Astrocyte (in vitro differentiated cells and primary cell): Measurements from ENCODE around the gene RNF144A. TPM values are rescaled to one million over a fixed set of nuclear protein-coding genes. Genes with fewer than 3 reads are reported as not detected.

Experiments used
- DNase-seq: peaks from one replicate; pipeline ENCODE4 v3.0.0-alpha.2; 2010; ENCODE audit warnings: low read depth
- FAIRE-seq: peaks from 2 replicates; lab custom pipeline; 2011; peaks lifted over from hg19 to GRCh38; lab: Jason Lieb, UNC
- H2AFZ ChIP-seq: 2 replicates; pipeline ENCODE4 v1.6.0; 2012; ENCODE audit warnings: low read depth, low read length, inconsistent platforms
- H3K27ac ChIP-seq: 2 replicates; pipeline ENCODE4 v1.5.1; 2011; ENCODE audit warnings: low read depth, low read length, inconsistent platforms
- H3K27me3 ChIP-seq: 2 replicates; pipeline ENCODE4 v1.6.0; 2011; ENCODE audit warnings: low read length, inconsistent platforms; ENCODE audit not compliant: insufficient read depth
- H3K36me3 ChIP-seq: 2 replicates; pipeline ENCODE4 v1.5.1; 2011; ENCODE audit warnings: low read length, inconsistent platforms; ENCODE audit not compliant: insufficient read depth
- H3K4me1 ChIP-seq: 2 replicates; pipeline ENCODE4 v1.5.1; 2011; ENCODE audit warnings: low read length, inconsistent platforms; ENCODE audit not compliant: insufficient read depth
- H3K4me2 ChIP-seq: 2 replicates; pipeline ENCODE4 v1.6.0; 2012; ENCODE audit warnings: low read length, inconsistent platforms
- H3K4me3 ChIP-seq: 2 replicates; pipeline ENCODE4 v1.5.1; 2011; ENCODE audit warnings: low read depth, mild to moderate bottlenecking, low read length, inconsistent platforms; ENCODE audit not compliant: insufficient read depth
- H3K79me2 ChIP-seq: 2 replicates; pipeline ENCODE4 v1.6.0; 2012; ENCODE audit warnings: mild to moderate bottlenecking, low read length, inconsistent platforms; ENCODE audit not compliant: insufficient read depth
- H3K9ac ChIP-seq: 2 replicates; pipeline ENCODE4 v1.6.0; 2012; ENCODE audit warnings: mild to moderate bottlenecking, low read length, inconsistent platforms
- H3K9me3 ChIP-seq: 2 replicates; pipeline ENCODE4 v1.5.1; 2012; ENCODE audit warnings: low read depth, mild to moderate bottlenecking, low read length, inconsistent platforms; ENCODE audit not compliant: insufficient read depth
- H4K20me1 ChIP-seq: 2 replicates; pipeline ENCODE4 v1.6.0; 2012; ENCODE audit warnings: low read length, inconsistent platforms; ENCODE audit not compliant: insufficient read depth
- H3K27ac Mint-ChIP-seq: one replicate; pipeline ENCODE4 v1.8.0; 2021; ENCODE audit warnings: mild to moderate bottlenecking, mixed read lengths; ENCODE audit not compliant: unreplicated experiment
- H3K27me3 Mint-ChIP-seq: one replicate; pipeline ENCODE4 v1.8.0; 2021; ENCODE audit warnings: low read depth, mixed read lengths; ENCODE audit not compliant: unreplicated experiment
- H3K36me3 Mint-ChIP-seq: one replicate; pipeline ENCODE4 v1.8.0; 2021; ENCODE audit warnings: low read depth, mixed read lengths; ENCODE audit not compliant: unreplicated experiment
- H3K4me1 Mint-ChIP-seq: one replicate; pipeline ENCODE4 v1.8.0; 2021; ENCODE audit warnings: low read depth, mixed read lengths; ENCODE audit not compliant: unreplicated experiment
- H3K4me3 Mint-ChIP-seq: one replicate; pipeline ENCODE4 v1.8.0; 2021; ENCODE audit warnings: mild to moderate bottlenecking, moderate library complexity, mixed read lengths; ENCODE audit not compliant: unreplicated experiment
- H3K9me3 Mint-ChIP-seq: one replicate; pipeline ENCODE4 v1.8.0; 2021; ENCODE audit warnings: mild to moderate bottlenecking, mixed read lengths; ENCODE audit not compliant: unreplicated experiment
- EZH2 ChIP-seq: IDR thresholded peaks from 2 replicates; pipeline ENCODE4 v1.6.1; 2012; ENCODE audit warnings: mild to moderate bottlenecking, low read length, inconsistent platforms; ENCODE audit not compliant: insufficient read depth
- total RNA-seq: library from RNA; stranded (reverse); gene quantifications from 2 replicates; pipeline ENCODE4 v1.2.1, GENCODE V29; 2021
- TF ChIP-seq, protein P1 (sequence below): IDR thresholded peaks from 2 replicates; pipeline ENCODE4 v1.5.1; 2011; ENCODE audit warnings: low read depth, mild to moderate bottlenecking, inconsistent platforms, low read length, moderate library complexity; ENCODE audit not compliant: insufficient read depth

RNF144A gene
- total RNA-seq, 1 donor from 2014 or later = 4.9 TPM

DNA sequence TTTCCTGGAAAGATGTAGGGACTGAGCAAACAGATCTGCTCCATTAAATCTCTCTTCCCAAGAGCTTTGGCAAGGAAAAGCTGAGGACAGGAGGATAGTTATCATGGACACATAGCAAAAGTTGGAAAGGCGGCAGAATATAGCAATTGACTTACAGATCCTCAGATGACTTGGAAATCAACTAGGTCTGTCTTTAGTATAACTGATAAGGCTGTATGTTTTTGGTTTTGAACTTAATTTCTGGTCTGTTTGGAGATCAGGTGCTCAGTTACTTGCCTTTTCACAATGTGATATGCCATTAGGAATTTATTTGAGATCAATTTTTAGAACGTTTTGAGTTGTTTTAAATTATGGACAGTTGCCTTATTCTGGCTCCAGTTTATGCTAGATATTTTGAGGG, 31.7 kb upstream of the RNF144A start:
- no peak overlapping the region for H3K27ac Mint-ChIP-seq
- no peaks in the 10 kb centered on the region for H3K36me3 ChIP-seq
- H3K9me3 Mint-ChIP-seq = no peaks in the 10 kb centered on the region
- no peak overlapping the region for H3K27ac ChIP-seq
- H2AFZ ChIP-seq = no peak overlapping the region
- H3K4me3 ChIP-seq = no peak overlapping the region
- H3K4me3 Mint-ChIP-seq = no peak overlapping the region
- H3K27me3 Mint-ChIP-seq = no peaks in the 10 kb centered on the region
- DNase-seq (no peak), FAIRE-seq (no peak)
- no peaks in the 10 kb centered on the region for H3K79me2 ChIP-seq
- no peaks in the 10 kb centered on the region for H4K20me1 ChIP-seq
- H3K4me1 Mint-ChIP-seq = peaks cover 5% of the 10 kb centered on the region
- no peaks in the 10 kb centered on the region for H3K4me1 ChIP-seq
- no peaks in the 10 kb centered on the region for H3K36me3 Mint-ChIP-seq
- H3K4me2 ChIP-seq = no peak overlapping the region
- no peaks in the 10 kb centered on the region for H3K27me3 ChIP-seq
- H3K9ac ChIP-seq = no peak overlapping the region
- no peak for TF ChIP-seq EZH2
- TF ChIP-seq, protein P1, sequence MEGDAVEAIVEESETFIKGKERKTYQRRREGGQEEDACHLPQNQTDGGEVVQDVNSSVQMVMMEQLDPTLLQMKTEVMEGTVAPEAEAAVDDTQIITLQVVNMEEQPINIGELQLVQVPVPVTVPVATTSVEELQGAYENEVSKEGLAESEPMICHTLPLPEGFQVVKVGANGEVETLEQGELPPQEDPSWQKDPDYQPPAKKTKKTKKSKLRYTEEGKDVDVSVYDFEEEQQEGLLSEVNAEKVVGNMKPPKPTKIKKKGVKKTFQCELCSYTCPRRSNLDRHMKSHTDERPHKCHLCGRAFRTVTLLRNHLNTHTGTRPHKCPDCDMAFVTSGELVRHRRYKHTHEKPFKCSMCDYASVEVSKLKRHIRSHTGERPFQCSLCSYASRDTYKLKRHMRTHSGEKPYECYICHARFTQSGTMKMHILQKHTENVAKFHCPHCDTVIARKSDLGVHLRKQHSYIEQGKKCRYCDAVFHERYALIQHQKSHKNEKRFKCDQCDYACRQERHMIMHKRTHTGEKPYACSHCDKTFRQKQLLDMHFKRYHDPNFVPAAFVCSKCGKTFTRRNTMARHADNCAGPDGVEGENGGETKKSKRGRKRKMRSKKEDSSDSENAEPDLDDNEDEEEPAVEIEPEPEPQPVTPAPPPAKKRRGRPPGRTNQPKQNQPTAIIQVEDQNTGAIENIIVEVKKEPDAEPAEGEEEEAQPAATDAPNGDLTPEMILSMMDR = no peak
- H3K9me3 ChIP-seq = no peaks in the 10 kb centered on the region

GRCh38 chr2:6885968-6886367, 31.2 kb upstream of the RNF144A start:
- no peaks in the 10 kb centered on the region for H3K27me3 ChIP-seq
- DNase-seq (no peak), FAIRE-seq (no peak)
- no peak overlapping the region for H3K27ac Mint-ChIP-seq
- H3K4me2 ChIP-seq = no peak overlapping the region
- H3K27me3 Mint-ChIP-seq = no peaks in the 10 kb centered on the region
- no peak overlapping the region for H2AFZ ChIP-seq
- no peak overlapping the region for H3K27ac ChIP-seq
- H3K79me2 ChIP-seq = no peaks in the 10 kb centered on the region
- no peaks in the 10 kb centered on the region for H3K9me3 ChIP-seq
- H3K9me3 Mint-ChIP-seq = no peaks in the 10 kb centered on the region
- TF ChIP-seq EZH2 = no peak
- TF ChIP-seq, protein P1 = no peak
- no peak overlapping the region for H3K9ac ChIP-seq
- no peaks in the 10 kb centered on the region for H3K4me1 ChIP-seq
- no peaks in the 10 kb centered on the region for H3K36me3 ChIP-seq
- H4K20me1 ChIP-seq = no peaks in the 10 kb centered on the region
- H3K4me3 Mint-ChIP-seq = no peak overlapping the region
- no peak overlapping the region for H3K4me3 ChIP-seq
- H3K4me1 Mint-ChIP-seq = peaks cover 4% of the 10 kb centered on the region
- H3K36me3 Mint-ChIP-seq = no peaks in the 10 kb centered on the region

DNA sequence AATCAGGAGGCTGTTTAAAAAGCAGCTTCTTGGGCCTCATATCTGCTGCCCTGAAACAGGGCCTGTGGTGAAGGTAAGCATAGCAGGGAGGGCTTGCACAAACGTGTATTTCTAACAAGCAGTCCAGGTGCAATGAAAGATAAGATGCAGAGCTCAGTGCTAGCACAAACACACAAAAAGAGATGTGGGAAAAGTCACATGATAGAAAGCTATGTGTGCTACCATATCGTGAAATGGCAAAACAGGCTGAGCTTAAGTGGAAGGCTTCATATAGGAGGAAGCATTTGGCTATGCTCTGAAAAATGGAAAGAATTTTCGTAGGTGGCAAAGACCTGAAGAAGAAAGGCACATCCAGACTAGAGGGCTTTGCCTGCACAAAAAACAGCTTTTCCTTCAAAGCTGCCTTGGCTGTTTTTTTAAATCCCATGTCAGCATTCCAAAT, 29.4 kb upstream of the RNF144A start:
- DNase-seq (no peak), FAIRE-seq (no peak)
- H3K9ac ChIP-seq = no peak overlapping the region
- Mint-ChIP-seq H3K9me3 (no peaks in the 10 kb centered on the region), H3K4me1 (peaks cover 4% of the 10 kb centered on the region), H3K36me3 (no peaks in the 10 kb centered on the region), H3K27ac (no peak overlapping the region), H3K4me3 (no peak overlapping the region), H3K27me3 (no peaks in the 10 kb centered on the region)
- H3K4me3 ChIP-seq = no peak overlapping the region
- H3K36me3 ChIP-seq = no peaks in the 10 kb centered on the region
- no peaks in the 10 kb centered on the region for H3K9me3 ChIP-seq
- H3K79me2 ChIP-seq = no peaks in the 10 kb centered on the region
- H4K20me1 ChIP-seq = no peaks in the 10 kb centered on the region
- H3K27ac ChIP-seq = no peak overlapping the region
- H3K4me2 ChIP-seq = no peak overlapping the region
- TF ChIP-seq, protein P1 = no peak
- TF ChIP-seq EZH2 = no peak
- H3K4me1 ChIP-seq = no peaks in the 10 kb centered on the region
- H3K27me3 ChIP-seq = no peaks in the 10 kb centered on the region
- no peak overlapping the region for H2AFZ ChIP-seq
